Karpas-422 (cell line): ENCODE measurements around the gene SPON1. TPM values are rescaled to one million over a fixed set of nuclear protein-coding genes. Genes with fewer than 3 reads are reported as not detected.

Source experiments
- DNase-seq: peaks from one replicate; pipeline ENCODE4 v3.0.0-alpha.2; 2015
- H2AFZ ChIP-seq: fragments of 200-600 bp; sonication (generic); 2 replicates; pipeline ENCODE4 v1.6.1; 2014; ENCODE audit warnings: antibody characterized with exemption, low read length, mixed read lengths
- H3K27ac ChIP-seq: fragments of 200-600 bp; sonication (generic); 2 replicates; pipeline ENCODE4 v1.5.1; 2014; ENCODE audit warnings: mild to moderate bottlenecking, low read length, moderate library complexity
- H3K27me3 ChIP-seq: fragments of 200-600 bp; sonication (generic); 2 replicates; pipeline ENCODE4 v1.6.1; 2014; ENCODE audit warnings: low read length, mixed read lengths
- H3K36me3 ChIP-seq: fragments of 200-600 bp; sonication (generic); 2 replicates; pipeline ENCODE4 v1.6.1; 2014; ENCODE audit warnings: low read length, mixed read lengths; ENCODE audit not compliant: insufficient read depth
- H3K4me1 ChIP-seq: fragments of 200-600 bp; sonication (generic); 2 replicates; pipeline ENCODE4 v1.6.1; 2014; ENCODE audit warnings: mild to moderate bottlenecking, low read length, mixed read lengths
- H3K4me2 ChIP-seq: fragments of 200-600 bp; sonication (generic); 2 replicates; pipeline ENCODE4 v1.6.1; 2014; ENCODE audit warnings: low read length, low read depth, mild to moderate bottlenecking; ENCODE audit not compliant: poor library complexity, severe bottlenecking
- H3K4me3 ChIP-seq: fragments of 200-600 bp; sonication (generic); 2 replicates; pipeline ENCODE4 v1.5.1; 2014; ENCODE audit warnings: mild to moderate bottlenecking, antibody characterized with exemption, low read length, mixed read lengths
- H3K79me2 ChIP-seq: fragments of 200-600 bp; sonication (generic); 2 replicates; pipeline ENCODE4 v1.6.1; 2014; ENCODE audit warnings: mild to moderate bottlenecking, low read length, mixed read lengths
- H3K9ac ChIP-seq: fragments of 200-600 bp; sonication (generic); 2 replicates; pipeline ENCODE4 v1.6.0; 2014; ENCODE audit warnings: low read length
- H3K9me2 ChIP-seq: fragments of 200-600 bp; sonication (generic), shearing (Covaris generic); replicated peaks from 2 replicates; pipeline ENCODE4 v1.6.0; 2014; ENCODE audit warnings: mild to moderate bottlenecking, low read length, moderate library complexity; ENCODE audit not compliant: insufficient read depth
- H3K9me3 ChIP-seq: fragments of 300-700, 200-600 bp; sonication (generic); 2 replicates; pipeline ENCODE4 v1.6.1; 2014; ENCODE audit warnings: low read length, mixed read lengths
- H4K20me1 ChIP-seq: fragments of 200-600 bp; sonication (generic); 2 replicates; pipeline ENCODE4 v1.6.1; 2014; ENCODE audit warnings: mild to moderate bottlenecking, antibody characterized with exemption, low read length, low read depth; ENCODE audit not compliant: insufficient read depth
- total RNA-seq: library from RNA; depleted of rRNA; stranded (reverse); fragments of >200 nt; shearing (Covaris generic); gene quantifications from 2 replicates; pipeline ENCODE4 v1.2.3, GENCODE V29; 2014; ENCODE audit warnings: low replicate concordance

Gene SPON1
- total RNA-seq, 1 experiment from 2014 or later, result not detected

- H3K4me2 ChIP-seq, result no peak overlapping the region
- H3K9me3 ChIP-seq, result no peaks in the 10 kb centered on the region
- no peaks in the 10 kb centered on the region for H3K4me1 ChIP-seq
- H3K27ac ChIP-seq, result no peak overlapping the region
- H2AFZ ChIP-seq, result no peak overlapping the region
- H3K27me3 ChIP-seq, result no peaks in the 10 kb centered on the region
- no peaks in the 10 kb centered on the region for H3K9me2 ChIP-seq
- H3K4me3 ChIP-seq, result no peak overlapping the region
- no peaks in the 10 kb centered on the region for H3K36me3 ChIP-seq
- no peaks in the 10 kb centered on the region for H3K79me2 ChIP-seq
- no peak overlapping the region for H3K9ac ChIP-seq
- DNase-seq, result no peak
- H4K20me1 ChIP-seq, result no peaks in the 10 kb centered on the region
These were observed 37.2 kb downstream of the SPON1 start for GRCh38 chr11:13999704-14000103.

- Histone ChIP-seq H3K4me3 (no peak overlapping the region), H3K36me3 (no peaks in the 10 kb centered on the region), H3K4me1 (no peaks in the 10 kb centered on the region), H3K79me2 (no peaks in the 10 kb centered on the region), H3K9ac (no peak overlapping the region), H3K4me2 (no peak overlapping the region), H3K27ac (no peak overlapping the region), H3K27me3 (no peaks in the 10 kb centered on the region), H3K9me3 (no peaks in the 10 kb centered on the region), H2AFZ (no peak overlapping the region), H4K20me1 (no peaks in the 10 kb centered on the region), H3K9me2 (no peaks in the 10 kb centered on the region)
- DNase-seq, result no peak
These were observed 39.1 kb downstream of the SPON1 start for GRCh38 chr11:14001597-14001996.

GRCh38 chr11:14007566-14007965, 45.0 kb downstream of the SPON1 start:
- no peak overlapping the region for H3K27ac ChIP-seq
- no peaks in the 10 kb centered on the region for H3K4me1 ChIP-seq
- no peak overlapping the region for H3K9ac ChIP-seq
- no peak overlapping the region for H3K4me3 ChIP-seq
- DNase-seq, result no peak
- H3K4me2 ChIP-seq, result no peak overlapping the region
- no peaks in the 10 kb centered on the region for H3K36me3 ChIP-seq
- no peaks in the 10 kb centered on the region for H3K9me3 ChIP-seq
- H3K27me3 ChIP-seq, result no peaks in the 10 kb centered on the region
- H3K79me2 ChIP-seq, result no peaks in the 10 kb centered on the region
- H4K20me1 ChIP-seq, result no peaks in the 10 kb centered on the region
- no peaks in the 10 kb centered on the region for H3K9me2 ChIP-seq
- H2AFZ ChIP-seq, result no peak overlapping the region

GRCh38 chr11:14010665-14011064, 48.1 kb downstream of the SPON1 start:
- Histone ChIP-seq H3K27me3 (no peaks in the 10 kb centered on the region), H3K36me3 (no peaks in the 10 kb centered on the region), H4K20me1 (no peaks in the 10 kb centered on the region), H3K27ac (no peak overlapping the region), H3K4me1 (no peaks in the 10 kb centered on the region), H3K4me3 (no peak overlapping the region), H3K9me3 (no peaks in the 10 kb centered on the region), H2AFZ (no peak overlapping the region), H3K9ac (no peak overlapping the region), H3K9me2 (no peaks in the 10 kb centered on the region), H3K4me2 (no peak overlapping the region), H3K79me2 (no peaks in the 10 kb centered on the region)
- no peak for DNase-seq

- no peak for DNase-seq
- Histone ChIP-seq H3K27ac (no peak overlapping the region), H3K4me2 (no peak overlapping the region), H3K9me2 (no peaks in the 10 kb centered on the region), H3K9ac (no peak overlapping the region), H3K27me3 (no peaks in the 10 kb centered on the region), H3K79me2 (no peaks in the 10 kb centered on the region), H3K4me3 (no peak overlapping the region), H4K20me1 (no peaks in the 10 kb centered on the region), H2AFZ (no peak overlapping the region), H3K9me3 (no peaks in the 10 kb centered on the region), H3K4me1 (no peaks in the 10 kb centered on the region), H3K36me3 (no peaks in the 10 kb centered on the region)
These were observed 50.3 kb downstream of the SPON1 start for GRCh38 chr11:14012846-14013245.

- H3K9ac ChIP-seq, result no peak overlapping the region
These were observed 53.2 kb downstream of the SPON1 start for GRCh38 chr11:14015711-14016110.

GRCh38 chr11:14018441-14018840, 55.9 kb downstream of the SPON1 start:
- H2AFZ ChIP-seq, result no peak overlapping the region
- H3K9me2 ChIP-seq, result no peaks in the 10 kb centered on the region
- DNase-seq, result no peak

More at GRCh38 chr11:14015711-14016110, 53.2 kb downstream of the SPON1 start:
- Histone ChIP-seq H3K27me3 (no peaks in the 10 kb centered on the region), H3K27ac (no peak overlapping the region), H3K4me3 (no peak overlapping the region), H3K36me3 (no peaks in the 10 kb centered on the region), H3K9me2 (no peaks in the 10 kb centered on the region), H2AFZ (no peak overlapping the region), H3K4me2 (no peak overlapping the region), H3K9me3 (no peaks in the 10 kb centered on the region), H3K4me1 (no peaks in the 10 kb centered on the region), H3K79me2 (no peaks in the 10 kb centered on the region), H4K20me1 (no peaks in the 10 kb centered on the region)
- DNase-seq, result no peak

GRCh38 chr11:14021738-14022137, 59.2 kb downstream of the SPON1 start:
- Histone ChIP-seq H3K4me1 (no peaks in the 10 kb centered on the region), H3K9me3 (no peaks in the 10 kb centered on the region), H3K4me2 (no peak overlapping the region), H3K9me2 (no peaks in the 10 kb centered on the region), H3K4me3 (no peak overlapping the region), H3K79me2 (no peaks in the 10 kb centered on the region), H3K27ac (no peak overlapping the region), H3K9ac (no peak overlapping the region), H3K36me3 (no peaks in the 10 kb centered on the region), H3K27me3 (no peaks in the 10 kb centered on the region), H2AFZ (no peak overlapping the region), H4K20me1 (no peaks in the 10 kb centered on the region)
- DNase-seq, result no peak

More at GRCh38 chr11:14018441-14018840, 55.9 kb downstream of the SPON1 start:
- no peaks in the 10 kb centered on the region for H3K79me2 ChIP-seq
- H3K27me3 ChIP-seq, result no peaks in the 10 kb centered on the region
- H4K20me1 ChIP-seq, result no peaks in the 10 kb centered on the region
- no peak overlapping the region for H3K4me3 ChIP-seq
- no peaks in the 10 kb centered on the region for H3K9me3 ChIP-seq
- H3K36me3 ChIP-seq, result no peaks in the 10 kb centered on the region
- H3K27ac ChIP-seq, result no peak overlapping the region
- no peak overlapping the region for H3K4me2 ChIP-seq
- no peak overlapping the region for H3K9ac ChIP-seq
- no peaks in the 10 kb centered on the region for H3K4me1 ChIP-seq

- Histone ChIP-seq H3K9me3 (no peaks in the 10 kb centered on the region), H3K27ac (no peak overlapping the region), H3K36me3 (no peaks in the 10 kb centered on the region), H3K79me2 (no peaks in the 10 kb centered on the region), H3K9ac (no peak overlapping the region), H3K4me2 (no peak overlapping the region), H3K4me3 (no peak overlapping the region), H4K20me1 (no peaks in the 10 kb centered on the region), H2AFZ (no peak overlapping the region), H3K27me3 (no peaks in the 10 kb centered on the region), H3K4me1 (no peaks in the 10 kb centered on the region), H3K9me2 (no peaks in the 10 kb centered on the region)
- DNase-seq, result no peak
These were observed 59.7 kb downstream of the SPON1 start for GRCh38 chr11:14022251-14022650.
